ENCODE measurements around the gene DCAF6.

- no peak for TF ChIP-seq CTCF (IDR thresholded peaks at IDR 0.05)
- TF ChIP-seq POLR2A (IDR thresholded peaks at IDR 0.05) = no peak
These were observed 45.5 kb downstream of the DCAF6 start for GRCh38 chr1:167981933-167982332.

Data from lower leg skin (tissue), 3 donors.